DMS153 (cell line): ENCODE measurements around the gene SFRP5.
A peak's percentile ranks its signal among the peaks of the same experiment; 100 is the strongest.

Experiments
- DNase-seq: peaks from one replicate; lab custom pipeline; 2025; lab: John Stamatoyannopoulos, UW

The SFRP5 gene

GRCh38 chr10:97771913-97772823, at the start of gene SFRP5:
TSS of gene SFRP5 (minus strand) at chr10:97771999. CDS start at chr10:97771833, 166 bp downstream.
- no peak for DNase-seq

- no peak for DNase-seq
Measured at GRCh38 chr10:97820096-97820704, 48.4 kb upstream of the SFRP5 start.

- DNase-seq = no peak
Measured at GRCh38 chr10:97818572-97818971, 46.8 kb upstream of the SFRP5 start.

GRCh38 chr10:97816609-97817008, 44.8 kb upstream of the SFRP5 start:
- no peak for DNase-seq

GRCh38 chr10:97814996-97815395, 43.2 kb upstream of the SFRP5 start:
- DNase-seq = no peak

- no peak for DNase-seq
Measured at GRCh38 chr10:97813311-97813710, 41.5 kb upstream of the SFRP5 start.

GRCh38 chr10:97812696-97813095, 40.9 kb upstream of the SFRP5 start:
- DNase-seq = no peak

GRCh38 chr10:97811958-97812357, 40.2 kb upstream of the SFRP5 start:
- no peak for DNase-seq

- peak; percentile 90 for DNase-seq
Measured at GRCh38 chr10:97810446-97810845, 38.6 kb upstream of the SFRP5 start.

GRCh38 chr10:97805949-97806348, 34.1 kb upstream of the SFRP5 start:
- no peak for DNase-seq

- no peak for DNase-seq
Measured at GRCh38 chr10:97805096-97805884, 33.5 kb upstream of the SFRP5 start.

GRCh38 chr10:97801422-97801821, 29.6 kb upstream of the SFRP5 start:
- no peak for DNase-seq

- DNase-seq = no peak
Measured at GRCh38 chr10:97800474-97800873, 28.7 kb upstream of the SFRP5 start.

GRCh38 chr10:97798958-97799610, 27.3 kb upstream of the SFRP5 start:
- DNase-seq = no peak

GRCh38 chr10:97796651-97797050, 24.9 kb upstream of the SFRP5 start:
- no peak for DNase-seq

- DNase-seq = no peak
Measured at GRCh38 chr10:97795886-97796285, 24.1 kb upstream of the SFRP5 start.

- peak; percentile 13 for DNase-seq
Measured at GRCh38 chr10:97791824-97792721, 20.3 kb upstream of the SFRP5 start.

GRCh38 chr10:97789770-97790397, 18.1 kb upstream of the SFRP5 start:
- DNase-seq = no peak

GRCh38 chr10:97788552-97789442, 17.0 kb upstream of the SFRP5 start:
- DNase-seq = no peak
